Uterus (tissue), 2 donors: ENCODE measurements around the gene CTSO.

ENCODE experiments used
- POLR2A ChIP-seq, 2 donors: fragments of 450-650 bp; IDR thresholded peaks; one replicate each; pipeline ENCODE4 v1.6.1; 2016; ENCODE audit warnings: antibody characterized with exemption in 2 of 2, mild to moderate bottlenecking in 1 of 2, moderate library complexity in 1 of 2
- TF ChIP-seq, protein P1 (sequence below), 4 experiments: fragments of 200-600 bp in 2 of 4; fragments of 450-650 bp in 2 of 4; sonication (generic) in 2 of 4; IDR thresholded peaks; one replicate each; pipeline ENCODE4 v1.5.1; 2016 to 2019; ENCODE audit warnings: antibody characterized with exemption in 4 of 4, mild to moderate bottlenecking in 2 of 4, moderate library complexity in 1 of 4

DNA sequence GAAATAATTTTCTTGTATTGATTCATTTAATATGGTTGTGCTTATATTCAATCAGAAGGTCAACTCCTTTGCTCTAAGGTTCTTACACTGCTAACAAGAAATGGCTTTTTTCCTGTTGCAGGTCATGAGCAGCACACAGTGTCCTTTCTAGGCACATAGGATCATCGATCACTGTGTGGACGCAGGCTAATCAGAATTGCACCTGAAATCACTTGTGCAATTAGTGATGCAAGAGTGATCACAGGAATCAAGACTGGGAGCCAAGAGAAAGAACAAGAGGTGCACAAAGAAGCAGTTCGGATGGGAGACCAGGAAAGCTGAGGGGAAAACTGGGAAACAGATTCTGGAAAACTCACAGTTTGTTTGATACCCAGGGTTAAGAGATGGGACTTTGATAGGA lies 29.0 kb downstream of the CTSO start:
- TF ChIP-seq, protein P1, sequence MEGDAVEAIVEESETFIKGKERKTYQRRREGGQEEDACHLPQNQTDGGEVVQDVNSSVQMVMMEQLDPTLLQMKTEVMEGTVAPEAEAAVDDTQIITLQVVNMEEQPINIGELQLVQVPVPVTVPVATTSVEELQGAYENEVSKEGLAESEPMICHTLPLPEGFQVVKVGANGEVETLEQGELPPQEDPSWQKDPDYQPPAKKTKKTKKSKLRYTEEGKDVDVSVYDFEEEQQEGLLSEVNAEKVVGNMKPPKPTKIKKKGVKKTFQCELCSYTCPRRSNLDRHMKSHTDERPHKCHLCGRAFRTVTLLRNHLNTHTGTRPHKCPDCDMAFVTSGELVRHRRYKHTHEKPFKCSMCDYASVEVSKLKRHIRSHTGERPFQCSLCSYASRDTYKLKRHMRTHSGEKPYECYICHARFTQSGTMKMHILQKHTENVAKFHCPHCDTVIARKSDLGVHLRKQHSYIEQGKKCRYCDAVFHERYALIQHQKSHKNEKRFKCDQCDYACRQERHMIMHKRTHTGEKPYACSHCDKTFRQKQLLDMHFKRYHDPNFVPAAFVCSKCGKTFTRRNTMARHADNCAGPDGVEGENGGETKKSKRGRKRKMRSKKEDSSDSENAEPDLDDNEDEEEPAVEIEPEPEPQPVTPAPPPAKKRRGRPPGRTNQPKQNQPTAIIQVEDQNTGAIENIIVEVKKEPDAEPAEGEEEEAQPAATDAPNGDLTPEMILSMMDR (IDR thresholded peaks at IDR 0.05): no peak
- no peak for TF ChIP-seq POLR2A (IDR thresholded peaks at IDR 0.05)
